HG02798 (cell line): ENCODE results near the gene RBBP5.
"Not testable (repeated sequence)": the region's sequence is repeated elsewhere in the genome, so short reads cannot be mapped to it uniquely, and the experiment has no call there.

ENCODE experiments used
- ATAC-seq: cut with Tn5 transposase; IDR thresholded peaks from one replicate; pipeline ENCODE4 v1.9.1; 2021; ENCODE audit warnings: mild to moderate bottlenecking; ENCODE audit not compliant: unreplicated experiment, poor library complexity

The RBBP5 gene

DNA sequence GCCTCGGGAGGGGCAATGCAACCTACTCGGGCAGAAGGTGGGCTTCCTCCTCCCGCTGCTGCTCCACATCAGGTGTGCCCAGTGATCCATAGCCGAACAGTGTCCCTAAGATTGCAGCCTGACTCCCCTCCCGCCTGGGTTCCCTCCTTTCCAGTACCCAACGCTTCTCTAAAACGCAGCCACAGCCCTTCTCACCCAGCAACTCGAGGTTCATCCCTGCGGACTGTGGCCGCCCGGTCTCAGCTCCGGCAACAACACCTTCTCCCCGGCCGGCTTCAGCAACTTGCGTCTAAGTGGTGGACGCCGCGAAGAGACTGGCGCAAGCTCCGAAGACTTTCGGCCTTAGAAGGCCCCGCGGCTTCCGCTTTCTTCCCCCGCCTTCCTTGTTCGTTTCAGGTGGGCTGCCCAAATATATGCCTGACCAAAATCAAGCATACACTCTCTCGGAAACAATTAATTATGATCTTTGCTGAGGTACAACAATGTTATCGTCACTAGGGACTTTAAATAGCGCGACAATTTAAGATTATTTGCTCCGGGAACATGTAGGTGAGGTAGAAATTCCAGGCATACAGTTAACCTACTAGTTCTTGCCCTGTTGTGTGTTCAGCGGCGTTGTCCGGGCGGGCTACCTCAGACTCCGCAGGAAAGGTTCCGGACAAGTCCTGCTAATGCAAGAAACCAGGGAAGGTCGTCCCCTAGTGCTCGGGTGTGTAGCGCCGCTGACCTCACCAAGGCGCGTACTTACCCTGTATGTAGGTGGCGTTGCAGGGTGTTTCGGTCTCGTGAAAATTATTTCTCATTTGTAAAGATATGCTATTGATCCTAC lies at the start of gene RBBP5:
Gene RBBP5 (minus strand): TSS at position 319 of the 829 bp plus-strand sequence. CDS start 105 bp downstream, at position 214.
- ATAC-seq: peak; percentile 93

GRCh38 chr1:205171369-205171768 lies 49.6 kb upstream of the RBBP5 start:
- no peak for ATAC-seq

- ATAC-seq: no peak
Observed at GRCh38 chr1:205170532-205171269, 48.9 kb upstream of the RBBP5 start.

GRCh38 chr1:205169248-205169647 lies 47.5 kb upstream of the RBBP5 start:
- ATAC-seq: no peak

DNA sequence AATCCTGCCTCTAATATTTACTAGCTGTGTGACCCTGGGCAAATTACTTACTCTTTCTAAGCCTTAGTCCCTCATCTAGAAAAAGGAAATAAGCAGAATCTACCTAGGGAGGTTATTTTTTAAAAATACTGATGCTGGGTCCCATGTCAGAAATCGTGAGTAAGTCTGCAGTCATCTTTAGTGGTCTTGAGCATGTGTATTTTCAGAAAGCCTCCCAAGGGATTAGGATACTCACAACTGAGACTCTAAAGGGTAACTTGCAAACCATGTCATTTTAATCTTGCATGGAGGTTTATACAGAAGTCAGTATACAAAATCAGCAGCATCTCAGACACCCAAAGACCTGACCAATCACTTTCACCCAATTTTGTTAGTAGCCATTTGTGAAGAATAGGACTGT lies 46.5 kb upstream of the RBBP5 start:
- no peak for ATAC-seq

GRCh38 chr1:205162301-205162700 lies 40.5 kb upstream of the RBBP5 start:
- no peak for ATAC-seq

GRCh38 chr1:205161076-205161475 lies 39.3 kb upstream of the RBBP5 start:
- no peak for ATAC-seq

- ATAC-seq: no peak
Observed at GRCh38 chr1:205158048-205158616, 36.4 kb upstream of the RBBP5 start.

DNA sequence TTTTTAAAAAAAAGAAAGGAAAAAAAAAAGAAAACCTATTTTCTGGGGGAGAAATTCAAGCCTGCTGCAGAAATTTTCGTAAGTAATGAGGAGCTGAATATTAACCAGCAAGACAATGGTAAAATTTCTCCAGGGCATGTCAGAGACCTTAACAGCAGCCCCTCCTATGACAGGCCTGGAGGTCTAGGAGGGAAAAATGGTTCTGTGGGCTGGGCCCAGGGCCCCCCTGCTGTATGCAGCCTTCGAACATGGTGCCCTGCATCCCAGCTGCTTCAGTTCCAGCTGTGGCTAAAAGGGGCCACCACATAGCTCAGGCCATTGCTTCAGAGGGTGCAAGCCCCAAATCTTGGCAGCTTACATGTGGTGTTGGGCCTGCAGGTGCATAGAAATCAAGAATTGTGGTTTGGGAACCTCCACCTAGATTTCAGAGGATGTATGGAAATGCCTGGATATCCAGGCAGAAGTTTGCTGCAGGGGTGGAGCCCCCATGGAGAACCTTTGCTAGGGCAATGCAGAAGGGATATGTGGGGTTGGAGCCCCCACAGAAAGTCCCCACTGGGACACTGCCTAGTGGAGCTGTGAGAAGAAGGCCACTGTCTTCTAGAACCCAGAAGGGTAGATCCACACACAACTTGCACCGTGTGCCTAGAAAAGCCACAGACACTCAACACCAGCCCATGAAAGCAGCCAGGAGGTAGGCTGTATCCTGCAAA lies 34.0 kb upstream of the RBBP5 start:
- not testable (repeated sequence) for ATAC-seq

DNA sequence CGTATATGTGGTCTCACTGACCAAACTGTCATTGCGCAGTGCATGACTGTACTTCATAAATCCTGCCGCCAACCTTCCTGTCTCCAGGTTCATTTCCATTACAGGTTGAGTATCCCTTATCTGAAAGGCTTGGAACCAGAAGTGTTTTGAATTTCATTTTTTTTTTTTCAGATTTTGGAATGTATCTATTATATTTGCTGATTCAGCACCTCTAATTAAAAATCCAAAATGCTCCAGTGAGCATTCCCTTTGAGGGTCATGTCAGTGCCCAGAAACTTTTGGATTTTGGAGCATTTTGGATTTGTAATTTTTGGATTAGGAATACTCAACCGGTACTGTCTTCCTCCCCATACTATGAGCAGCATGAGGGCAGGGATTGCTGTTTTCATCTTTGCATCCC lies 30.7 kb upstream of the RBBP5 start:
- ATAC-seq: no peak

- no peak for ATAC-seq
Observed at GRCh38 chr1:205150651-205151428, 29.1 kb upstream of the RBBP5 start.

DNA sequence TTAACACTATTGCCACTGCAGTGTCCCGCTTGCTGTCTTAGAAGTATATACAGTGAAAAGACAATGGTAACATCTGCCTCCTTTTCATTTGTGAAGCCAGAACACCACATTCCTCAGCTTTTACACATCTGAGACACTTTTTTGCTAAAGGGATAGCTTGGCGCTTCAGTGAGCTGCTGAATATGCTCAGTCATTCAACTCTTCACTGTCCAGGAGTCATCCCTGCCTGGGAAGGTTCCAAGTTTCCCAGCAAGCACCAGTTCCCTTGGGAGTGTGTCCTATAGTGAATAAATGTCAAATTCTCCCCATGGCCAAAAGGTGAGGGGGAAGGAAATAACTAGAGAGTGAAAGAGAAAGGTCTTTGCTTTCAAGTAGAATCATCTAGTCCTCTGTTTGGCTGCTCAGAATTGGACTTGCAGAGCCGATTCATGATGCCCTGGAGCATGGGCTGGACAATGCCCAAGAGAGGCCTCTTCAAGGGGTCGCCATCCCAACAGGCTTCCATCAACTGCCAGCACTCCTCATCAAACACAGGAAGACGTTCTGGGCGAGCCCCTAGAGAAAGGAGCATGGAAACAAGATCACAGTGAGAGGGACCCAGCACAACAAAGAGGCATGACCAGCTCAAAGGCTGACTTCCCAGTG lies 25.5 kb upstream of the RBBP5 start:
- no peak for ATAC-seq

GRCh38 chr1:205144751-205145150 lies 23.0 kb upstream of the RBBP5 start:
- ATAC-seq: no peak

GRCh38 chr1:205144046-205144720 lies 22.4 kb upstream of the RBBP5 start:
- ATAC-seq: no peak

GRCh38 chr1:205142102-205142469 lies 20.3 kb upstream of the RBBP5 start:
- ATAC-seq: no peak

GRCh38 chr1:205141236-205142101 lies 19.7 kb upstream of the RBBP5 start:
- peak; percentile 56 for ATAC-seq

DNA sequence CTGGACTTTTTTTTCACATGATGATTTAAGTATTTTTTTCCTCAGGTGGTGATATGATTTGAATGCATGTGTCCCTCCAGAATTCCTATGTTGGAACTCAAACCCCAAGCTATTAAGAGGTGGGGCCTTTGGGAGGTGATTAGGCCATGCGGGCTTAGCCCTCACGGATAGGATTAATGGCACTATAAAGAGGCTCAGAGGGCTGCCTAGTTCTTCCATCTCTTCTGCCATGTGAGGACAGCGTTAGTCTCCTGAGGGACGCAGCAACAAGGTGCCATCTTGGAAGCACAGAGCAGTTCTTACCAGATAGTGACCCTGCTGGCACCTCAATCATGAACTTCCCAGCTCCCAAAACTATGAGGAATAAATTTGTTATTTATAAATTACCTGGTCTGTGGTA lies 18.3 kb upstream of the RBBP5 start:
- ATAC-seq: no peak

GRCh38 chr1:205137901-205138300 lies 16.1 kb upstream of the RBBP5 start:
- ATAC-seq: no peak
